ENCODE data around the gene SDF2L1. TPM values are rescaled to one million over a fixed set of nuclear protein-coding genes. Genes with fewer than 3 reads are reported as not detected.

Gene SDF2L1
- total and polyA plus RNA-seq, 9 of the 15 experiments (the other 6 are each of a cell fraction or from before 2014, with no cell fraction given), result 15.1 to 989 (median 124) TPM

DNA sequence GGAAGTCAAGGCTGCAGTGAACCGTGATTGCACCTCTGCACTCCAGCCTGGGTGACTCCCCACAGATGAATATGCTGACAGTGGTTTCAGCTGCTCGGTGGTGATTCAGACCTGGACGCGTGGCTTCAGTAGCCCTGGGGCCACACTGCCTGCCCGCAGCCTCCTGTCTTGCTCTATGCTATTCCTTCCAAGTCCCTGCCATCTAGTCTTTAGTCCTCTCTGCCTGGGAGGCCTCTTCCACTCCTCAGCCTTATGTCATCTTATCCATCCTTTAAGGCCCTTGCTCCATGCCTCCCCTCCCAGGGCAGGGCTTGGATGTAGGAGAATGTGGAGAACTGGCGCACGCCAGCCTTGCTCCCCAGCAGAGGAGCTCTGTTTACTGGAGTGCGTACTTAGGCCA, 35.3 kb upstream of the SDF2L1 start (continued):
- TF ChIP-seq, protein P1, sequence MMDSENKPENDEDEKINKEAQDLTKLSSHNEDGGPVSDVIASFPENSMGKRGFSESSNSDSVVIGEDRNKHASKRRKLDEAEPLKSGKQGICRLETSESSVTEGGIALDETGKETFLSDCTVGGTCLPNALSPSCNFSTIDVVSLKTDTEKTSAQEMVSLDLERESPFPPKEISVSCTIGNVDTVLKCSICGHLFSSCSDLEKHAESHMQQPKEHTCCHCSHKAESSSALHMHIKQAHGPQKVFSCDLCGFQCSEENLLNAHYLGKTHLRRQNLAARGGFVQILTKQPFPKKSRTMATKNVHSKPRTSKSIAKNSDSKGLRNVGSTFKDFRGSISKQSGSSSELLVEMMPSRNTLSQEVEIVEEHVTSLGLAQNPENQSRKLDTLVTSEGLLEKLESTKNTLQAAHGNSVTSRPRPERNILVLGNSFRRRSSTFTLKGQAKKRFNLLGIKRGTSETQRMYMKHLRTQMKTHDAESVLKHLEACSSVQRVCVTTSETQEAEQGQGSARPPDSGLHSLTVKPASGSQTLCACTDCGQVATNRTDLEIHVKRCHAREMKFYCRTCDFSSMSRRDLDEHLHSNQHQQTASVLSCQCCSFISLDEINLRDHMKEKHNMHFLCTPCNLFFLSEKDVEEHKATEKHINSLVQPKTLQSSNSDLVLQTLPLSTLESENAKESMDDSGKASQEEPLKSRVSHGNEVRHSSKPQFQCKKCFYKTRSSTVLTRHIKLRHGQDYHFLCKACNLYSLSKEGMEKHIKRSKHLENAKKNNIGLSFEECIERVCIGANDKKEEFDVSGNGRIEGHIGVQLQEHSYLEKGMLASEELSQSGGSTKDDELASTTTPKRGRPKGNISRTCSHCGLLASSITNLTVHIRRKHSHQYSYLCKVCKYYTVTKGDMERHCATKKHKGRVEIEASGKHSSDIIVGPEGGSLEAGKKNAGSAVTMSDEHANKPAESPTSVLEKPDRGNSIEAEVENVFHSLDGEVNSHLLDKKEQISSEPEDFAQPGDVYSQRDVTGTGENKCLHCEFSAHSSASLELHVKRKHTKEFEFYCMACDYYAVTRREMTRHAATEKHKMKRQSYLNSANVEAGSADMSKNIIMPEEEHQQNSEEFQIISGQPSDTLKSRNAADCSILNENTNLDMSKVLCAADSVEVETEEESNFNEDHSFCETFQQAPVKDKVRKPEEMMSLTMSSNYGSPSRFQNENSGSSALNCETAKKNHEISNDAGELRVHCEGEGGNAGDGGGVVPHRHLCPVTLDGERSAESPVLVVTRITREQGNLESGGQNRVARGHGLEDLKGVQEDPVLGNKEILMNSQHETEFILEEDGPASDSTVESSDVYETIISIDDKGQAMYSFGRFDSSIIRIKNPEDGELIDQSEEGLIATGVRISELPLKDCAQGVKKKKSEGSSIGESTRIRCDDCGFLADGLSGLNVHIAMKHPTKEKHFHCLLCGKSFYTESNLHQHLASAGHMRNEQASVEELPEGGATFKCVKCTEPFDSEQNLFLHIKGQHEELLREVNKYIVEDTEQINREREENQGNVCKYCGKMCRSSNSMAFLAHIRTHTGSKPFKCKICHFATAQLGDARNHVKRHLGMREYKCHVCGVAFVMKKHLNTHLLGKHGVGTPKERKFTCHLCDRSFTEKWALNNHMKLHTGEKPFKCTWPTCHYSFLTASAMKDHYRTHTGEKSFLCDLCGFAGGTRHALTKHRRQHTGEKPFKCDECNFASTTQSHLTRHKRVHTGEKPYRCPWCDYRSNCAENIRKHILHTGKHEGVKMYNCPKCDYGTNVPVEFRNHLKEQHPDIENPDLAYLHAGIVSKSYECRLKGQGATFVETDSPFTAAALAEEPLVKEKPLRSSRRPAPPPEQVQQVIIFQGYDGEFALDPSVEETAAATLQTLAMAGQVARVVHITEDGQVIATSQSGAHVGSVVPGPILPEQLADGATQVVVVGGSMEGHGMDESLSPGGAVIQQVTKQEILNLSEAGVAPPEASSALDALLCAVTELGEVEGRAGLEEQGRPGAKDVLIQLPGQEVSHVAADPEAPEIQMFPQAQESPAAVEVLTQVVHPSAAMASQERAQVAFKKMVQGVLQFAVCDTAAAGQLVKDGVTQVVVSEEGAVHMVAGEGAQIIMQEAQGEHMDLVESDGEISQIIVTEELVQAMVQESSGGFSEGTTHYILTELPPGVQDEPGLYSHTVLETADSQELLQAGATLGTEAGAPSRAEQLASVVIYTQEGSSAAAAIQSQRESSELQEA (IDR thresholded peaks at IDR 0.05; ENCODE audit: low read depth), result no peak
- TF ChIP-seq ZNF436 (CRISPR knock-in tag; IDR thresholded peaks at IDR 0.05), result 0 out of 2 replicates have a peak, but pooled peaks have one; percentile 41
- peak; percentile 100 for TF ChIP-seq WHSC1 (IDR thresholded peaks at IDR 0.05; ENCODE audit: low read length)
- TF ChIP-seq, protein P2, sequence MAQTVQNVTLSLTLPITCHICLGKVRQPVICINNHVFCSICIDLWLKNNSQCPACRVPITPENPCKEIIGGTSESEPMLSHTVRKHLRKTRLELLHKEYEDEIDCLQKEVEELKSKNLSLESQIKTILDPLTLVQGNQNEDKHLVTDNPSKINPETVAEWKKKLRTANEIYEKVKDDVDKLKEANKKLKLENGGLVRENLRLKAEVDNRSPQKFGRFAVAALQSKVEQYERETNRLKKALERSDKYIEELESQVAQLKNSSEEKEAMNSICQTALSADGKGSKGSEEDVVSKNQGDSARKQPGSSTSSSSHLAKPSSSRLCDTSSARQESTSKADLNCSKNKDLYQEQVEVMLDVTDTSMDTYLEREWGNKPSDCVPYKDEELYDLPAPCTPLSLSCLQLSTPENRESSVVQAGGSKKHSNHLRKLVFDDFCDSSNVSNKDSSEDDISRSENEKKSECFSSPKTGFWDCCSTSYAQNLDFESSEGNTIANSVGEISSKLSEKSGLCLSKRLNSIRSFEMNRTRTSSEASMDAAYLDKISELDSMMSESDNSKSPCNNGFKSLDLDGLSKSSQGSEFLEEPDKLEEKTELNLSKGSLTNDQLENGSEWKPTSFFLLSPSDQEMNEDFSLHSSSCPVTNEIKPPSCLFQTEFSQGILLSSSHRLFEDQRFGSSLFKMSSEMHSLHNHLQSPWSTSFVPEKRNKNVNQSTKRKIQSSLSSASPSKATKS (CRISPR knock-in tag; IDR thresholded peaks at IDR 0.05), result no peak
- peak; percentile 22; the same call in 1 of the 2 replicates for TF ChIP-seq BHLHE40 (IDR thresholded peaks at IDR 0.05; ENCODE audit: low read length)
- TF ChIP-seq MAFF (IDR thresholded peaks at IDR 0.05; ENCODE audit: low read length), result peak; percentile 23; the same call in 1 of the 2 replicates
- TF ChIP-seq, protein P3, sequence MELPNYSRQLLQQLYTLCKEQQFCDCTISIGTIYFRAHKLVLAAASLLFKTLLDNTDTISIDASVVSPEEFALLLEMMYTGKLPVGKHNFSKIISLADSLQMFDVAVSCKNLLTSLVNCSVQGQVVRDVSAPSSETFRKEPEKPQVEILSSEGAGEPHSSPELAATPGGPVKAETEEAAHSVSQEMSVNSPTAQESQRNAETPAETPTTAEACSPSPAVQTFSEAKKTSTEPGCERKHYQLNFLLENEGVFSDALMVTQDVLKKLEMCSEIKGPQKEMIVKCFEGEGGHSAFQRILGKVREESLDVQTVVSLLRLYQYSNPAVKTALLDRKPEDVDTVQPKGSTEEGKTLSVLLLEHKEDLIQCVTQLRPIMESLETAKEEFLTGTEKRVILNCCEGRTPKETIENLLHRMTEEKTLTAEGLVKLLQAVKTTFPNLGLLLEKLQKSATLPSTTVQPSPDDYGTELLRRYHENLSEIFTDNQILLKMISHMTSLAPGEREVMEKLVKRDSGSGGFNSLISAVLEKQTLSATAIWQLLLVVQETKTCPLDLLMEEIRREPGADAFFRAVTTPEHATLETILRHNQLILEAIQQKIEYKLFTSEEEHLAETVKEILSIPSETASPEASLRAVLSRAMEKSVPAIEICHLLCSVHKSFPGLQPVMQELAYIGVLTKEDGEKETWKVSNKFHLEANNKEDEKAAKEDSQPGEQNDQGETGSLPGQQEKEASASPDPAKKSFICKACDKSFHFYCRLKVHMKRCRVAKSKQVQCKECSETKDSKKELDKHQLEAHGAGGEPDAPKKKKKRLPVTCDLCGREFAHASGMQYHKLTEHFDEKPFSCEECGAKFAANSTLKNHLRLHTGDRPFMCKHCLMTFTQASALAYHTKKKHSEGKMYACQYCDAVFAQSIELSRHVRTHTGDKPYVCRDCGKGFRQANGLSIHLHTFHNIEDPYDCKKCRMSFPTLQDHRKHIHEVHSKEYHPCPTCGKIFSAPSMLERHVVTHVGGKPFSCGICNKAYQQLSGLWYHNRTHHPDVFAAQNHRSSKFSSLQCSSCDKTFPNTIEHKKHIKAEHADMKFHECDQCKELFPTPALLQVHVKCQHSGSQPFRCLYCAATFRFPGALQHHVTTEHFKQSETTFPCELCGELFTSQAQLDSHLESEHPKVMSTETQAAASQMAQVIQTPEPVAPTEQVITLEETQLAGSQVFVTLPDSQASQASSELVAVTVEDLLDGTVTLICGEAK (IDR thresholded peaks at IDR 0.05), result no peak
- TF ChIP-seq, protein P3 (CRISPR knock-in tag; IDR thresholded peaks at IDR 0.05), result no peak
